NCI-H2227 (cell line): Measurements from ENCODE around the gene OR5B12.
"Not testable (repeated sequence)": the region's sequence is repeated elsewhere in the genome, so short reads cannot be mapped to it uniquely, and the experiment has no call there.

Source experiments
- DNase-seq: peaks from one replicate; lab custom pipeline; 2025; ENCODE audit not compliant: unreplicated experiment; lab: John Stamatoyannopoulos, UW

OR5B12 gene

DNA sequence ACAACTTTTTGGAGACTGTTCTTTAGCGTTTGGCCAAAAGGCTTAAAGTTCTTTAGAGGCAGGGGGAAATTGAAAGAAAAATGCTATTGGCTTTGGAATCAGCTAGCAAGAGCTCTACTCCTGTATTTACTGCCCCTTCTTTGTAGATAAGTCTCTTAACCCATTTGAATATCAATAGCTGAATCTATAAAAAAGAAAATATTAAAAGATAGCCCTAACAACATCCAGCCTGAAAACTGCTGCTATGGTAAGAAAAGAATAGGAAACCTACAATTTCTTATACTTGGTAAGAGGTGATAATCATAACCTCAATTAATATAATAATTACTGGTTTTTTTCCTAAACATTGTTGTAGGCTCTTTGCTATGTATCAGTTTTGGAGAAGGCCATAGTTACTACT lies at the start of gene OR5B12:
Gene OR5B12, minus strand, starts transcription at position 101 of the 400 bp plus-strand sequence. CDS start 2,085 bp downstream, outside the sequence.
- DNase-seq = no peak

DNA sequence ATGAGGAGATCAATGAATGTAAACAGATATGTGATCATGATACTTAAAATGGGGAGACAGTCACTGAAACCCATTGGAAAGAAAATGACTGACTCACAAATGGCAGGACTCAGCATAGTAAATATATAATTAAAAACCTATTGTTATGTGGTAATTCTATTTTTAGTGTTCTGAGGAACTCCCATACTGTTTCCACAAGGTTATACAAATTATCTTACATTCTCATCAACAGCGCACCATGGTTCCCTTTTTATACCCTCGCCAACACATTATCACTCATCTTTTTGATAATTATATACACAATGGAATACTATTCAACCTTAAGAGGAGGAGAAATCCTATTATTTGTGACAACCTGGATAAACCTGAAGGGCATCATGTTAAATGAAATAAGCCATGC lies 48.8 kb upstream of the OR5B12 start:
- DNase-seq = no peak

DNA sequence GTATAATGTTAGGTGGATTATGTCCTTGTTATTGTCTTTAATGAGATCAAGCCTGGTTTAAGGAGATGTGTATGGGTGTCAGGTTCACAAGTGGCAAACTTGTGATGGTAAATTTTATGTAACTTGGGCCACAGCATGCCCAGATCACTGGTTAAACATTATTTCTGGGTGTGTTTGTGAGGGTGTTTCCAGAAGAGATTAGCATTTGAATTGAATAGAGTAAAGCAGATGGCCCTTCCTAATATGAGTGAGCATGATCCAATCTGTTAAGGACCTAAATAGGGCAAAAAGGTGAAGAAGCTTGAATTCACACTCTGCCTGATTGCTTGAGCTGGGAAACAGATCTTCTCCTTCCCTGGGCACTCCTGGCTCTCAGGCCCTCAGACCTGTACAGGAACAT lies 45.1 kb upstream of the OR5B12 start:
- no peak for DNase-seq

DNA sequence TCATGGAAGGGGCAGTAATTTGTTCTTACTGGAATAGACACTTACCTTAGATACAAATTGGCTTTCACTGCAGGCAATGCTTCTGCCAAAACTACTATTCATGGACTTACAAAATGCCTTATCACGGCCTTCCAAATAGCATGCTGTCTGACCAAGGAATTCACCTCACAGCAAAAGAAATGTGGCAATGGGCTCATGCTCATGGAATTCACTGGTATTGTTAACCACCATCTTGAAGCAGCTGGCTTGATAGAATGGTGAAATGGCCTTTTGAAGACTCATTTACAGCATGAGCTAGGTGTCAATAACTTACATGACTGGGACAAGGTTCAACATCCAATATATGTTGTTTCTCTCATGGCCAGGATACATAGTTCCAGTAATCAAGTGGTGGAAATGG lies 43.9 kb upstream of the OR5B12 start:
- DNase-seq = no peak

DNA sequence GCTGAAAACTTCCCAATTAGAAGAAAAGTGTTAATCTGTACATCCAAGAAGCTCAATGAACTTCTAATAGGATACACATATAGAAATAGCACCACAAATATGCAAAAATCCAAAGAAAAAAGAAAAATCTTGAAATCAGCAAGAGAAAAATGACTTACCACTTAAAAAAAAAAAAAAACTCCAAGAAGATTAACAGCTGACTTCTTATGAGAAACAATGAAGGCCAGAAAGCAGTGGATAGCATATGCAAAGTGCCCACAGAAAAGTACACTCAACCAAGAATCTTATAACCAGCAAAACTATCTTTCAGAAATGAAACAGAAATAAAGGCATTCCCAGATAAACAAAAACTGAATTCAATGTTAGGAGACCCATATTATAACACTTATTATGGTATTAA lies 29.9 kb upstream of the OR5B12 start:
- no peak for DNase-seq

GRCh38 chr11:58466293-58466692 lies 24.3 kb upstream of the OR5B12 start:
- DNase-seq = no peak

GRCh38 chr11:58465690-58466089 lies 23.7 kb upstream of the OR5B12 start:
- DNase-seq = no peak

- no peak for DNase-seq
Measured at GRCh38 chr11:58451585-58451984, 9.5 kb upstream of the OR5B12 start.

- DNase-seq = no peak
Measured at GRCh38 chr11:58446294-58446693, 4.3 kb upstream of the OR5B12 start.

DNA sequence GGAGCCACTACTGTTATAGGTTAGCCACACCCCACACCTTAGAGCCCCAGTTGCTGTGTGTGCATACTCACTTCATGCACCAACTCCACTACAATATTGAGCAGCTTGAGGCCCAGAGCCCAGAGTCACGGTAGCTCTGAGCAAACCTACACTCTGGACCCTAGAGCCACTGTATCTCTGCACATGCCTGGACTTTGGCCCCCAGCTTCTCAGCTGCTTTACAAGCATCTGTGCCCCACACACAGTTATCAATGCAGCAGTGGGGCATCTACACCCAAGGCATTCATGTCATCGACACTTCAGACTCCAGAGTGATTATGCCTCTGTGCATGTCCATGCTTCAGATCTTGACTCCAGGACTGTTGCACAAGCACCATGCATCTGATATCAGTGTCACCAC lies 2.3 kb upstream of the OR5B12 start:
- DNase-seq = no peak

DNA sequence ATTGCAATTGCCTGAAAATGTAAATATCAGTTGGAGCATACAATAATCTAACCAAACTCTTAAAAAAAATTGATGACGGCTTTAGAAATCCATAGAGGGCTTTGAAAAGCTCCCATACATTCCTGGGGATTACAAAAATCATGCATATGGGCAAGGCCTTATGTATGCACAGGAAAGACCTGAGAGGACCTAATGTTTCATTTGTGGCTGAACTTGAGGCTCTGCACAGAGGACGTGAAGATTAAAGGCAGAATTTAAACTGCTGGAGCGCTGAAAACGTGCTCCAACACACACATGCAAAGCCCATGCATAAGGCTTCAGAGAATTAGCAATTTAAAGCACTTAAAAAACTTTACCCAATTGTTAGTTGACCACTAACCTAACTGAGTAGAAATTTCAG lies 3.5 kb downstream of the OR5B12 start:
- DNase-seq = no peak

- no peak for DNase-seq
Measured at GRCh38 chr11:58434217-58434616, 7.8 kb downstream of the OR5B12 start.

GRCh38 chr11:58433638-58434203 lies 8.3 kb downstream of the OR5B12 start:
- no peak for DNase-seq

DNA sequence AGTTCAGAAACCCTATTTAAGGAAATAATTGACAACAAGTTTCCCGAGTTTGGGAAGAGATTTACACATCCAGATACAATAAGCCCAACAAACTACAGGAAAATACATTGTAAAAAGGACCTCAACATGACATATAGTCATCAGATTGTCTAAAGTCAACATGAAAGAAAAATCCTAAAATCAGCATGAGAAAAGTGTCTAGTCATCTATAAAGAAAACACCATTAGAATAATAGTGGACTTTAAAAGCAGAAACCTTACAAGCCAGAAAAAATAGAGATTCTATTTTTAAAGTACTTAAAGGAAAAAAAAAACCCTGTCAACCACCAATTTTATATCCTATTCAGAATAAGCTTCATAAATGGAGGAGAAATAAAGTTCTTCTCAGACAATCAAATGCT lies 12.8 kb downstream of the OR5B12 start:
- DNase-seq = no peak

DNA sequence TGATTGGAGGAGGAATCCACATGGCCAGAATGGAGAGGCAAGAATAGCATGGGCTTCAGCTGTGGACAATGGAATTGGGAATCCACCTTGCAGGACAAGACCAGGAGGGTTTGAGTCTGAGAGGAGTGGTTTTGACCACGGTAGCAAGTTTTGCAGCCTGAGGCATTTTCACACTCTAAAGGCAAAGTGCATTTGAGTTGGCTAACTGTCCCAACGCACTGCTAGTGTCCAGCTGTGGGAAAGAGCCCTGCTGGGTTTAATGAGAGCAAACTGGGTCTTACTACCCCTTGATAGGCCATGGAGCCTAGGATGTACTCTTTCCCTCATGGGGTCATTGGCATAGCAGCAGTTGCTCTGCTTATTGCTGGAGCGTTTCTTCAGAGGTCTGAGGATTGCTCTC lies 14.0 kb downstream of the OR5B12 start, which contains the start of gene OR5B2:
Gene OR5B2, minus strand, starts transcription at position 101 of the 400 bp plus-strand sequence. CDS start 4,860 bp downstream, outside the sequence.
- no peak for DNase-seq

- no peak for DNase-seq
Measured at GRCh38 chr11:58406774-58407173, 35.3 kb downstream of the OR5B12 start, which contains the start of gene OR5B3. TSS of gene OR5B3 (minus strand) at chr11:58406874. CDS start at chr11:58403409, 3,465 bp downstream.

DNA sequence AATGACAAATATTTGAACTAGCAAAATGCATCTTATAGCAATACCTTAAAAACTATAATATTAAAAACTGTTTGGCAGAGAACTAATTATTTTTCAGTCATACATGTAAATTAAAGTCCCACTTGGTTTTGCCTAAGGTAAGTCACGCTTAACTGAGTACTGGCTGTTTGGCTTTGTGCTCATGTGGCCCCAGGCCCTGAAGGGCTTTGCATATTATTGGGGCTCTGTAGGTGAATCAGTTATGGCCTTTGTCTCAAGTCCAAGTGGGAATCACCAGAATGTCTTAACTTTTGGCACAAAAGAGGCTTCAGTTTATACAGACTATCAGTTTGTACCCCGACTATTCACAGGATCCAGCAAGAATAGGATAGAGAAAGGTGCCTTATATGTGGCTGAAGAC lies 42.4 kb downstream of the OR5B12 start:
- DNase-seq = not testable (repeated sequence)

- no peak for DNase-seq
Measured at GRCh38 chr11:58395581-58395980, 46.5 kb downstream of the OR5B12 start.

DNA sequence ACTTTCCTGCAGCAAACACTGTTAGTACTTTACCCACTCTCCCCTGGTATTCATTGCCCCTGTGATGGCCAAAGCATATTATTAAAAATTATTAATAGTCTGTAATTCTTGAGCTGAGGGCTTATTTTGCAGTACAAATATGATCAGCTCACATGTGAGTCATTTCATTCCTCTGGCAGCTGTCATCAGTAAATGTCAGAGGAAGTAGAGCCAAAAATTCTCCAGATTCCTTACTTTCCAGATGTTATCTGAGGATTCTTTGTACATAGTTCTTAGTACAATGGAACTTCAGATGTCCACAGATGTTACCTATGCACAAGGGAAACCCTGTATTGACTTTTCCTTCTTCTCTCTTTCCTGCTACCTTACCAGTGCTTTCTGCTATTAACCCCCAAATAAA lies 47.8 kb downstream of the OR5B12 start:
- no peak for DNase-seq

DNA sequence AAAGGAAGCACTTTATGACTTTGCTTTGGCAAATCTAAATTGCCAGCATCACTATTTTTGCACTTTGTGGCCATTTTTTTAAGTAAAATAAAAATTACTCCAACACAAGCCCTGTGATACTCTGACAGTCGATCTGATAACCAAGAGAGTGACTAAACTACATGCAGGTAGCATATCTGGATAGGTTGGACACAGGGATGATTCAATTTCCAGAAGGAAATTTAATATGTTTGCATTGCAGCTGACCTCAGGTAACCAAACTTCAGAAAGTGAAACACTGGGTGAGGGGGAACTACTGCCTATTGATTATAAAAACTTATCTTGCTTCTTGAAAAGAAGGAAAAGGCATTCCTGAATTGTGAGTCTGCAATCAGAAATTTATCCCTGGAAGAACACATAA lies 49.3 kb downstream of the OR5B12 start:
- no peak for DNase-seq

DNA sequence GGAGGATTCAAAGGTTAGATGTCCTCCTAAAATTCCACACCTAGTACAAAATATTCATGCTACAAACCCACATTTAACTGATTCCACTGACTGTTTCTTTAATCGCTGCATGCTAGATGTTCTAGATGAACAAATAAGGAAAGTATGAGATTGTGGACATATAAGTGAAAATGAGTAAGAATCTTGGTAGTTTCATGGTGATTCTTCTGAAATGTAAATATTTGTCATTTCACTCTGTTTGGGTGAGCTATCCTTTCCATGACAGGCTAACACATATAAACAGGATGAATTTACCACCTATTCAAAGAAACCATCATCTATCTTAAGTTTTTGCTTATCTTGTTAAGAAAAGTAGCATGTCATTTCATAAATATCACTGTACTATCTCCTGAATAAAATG lies 50.2 kb downstream of the OR5B12 start:
- no peak for DNase-seq

DNA sequence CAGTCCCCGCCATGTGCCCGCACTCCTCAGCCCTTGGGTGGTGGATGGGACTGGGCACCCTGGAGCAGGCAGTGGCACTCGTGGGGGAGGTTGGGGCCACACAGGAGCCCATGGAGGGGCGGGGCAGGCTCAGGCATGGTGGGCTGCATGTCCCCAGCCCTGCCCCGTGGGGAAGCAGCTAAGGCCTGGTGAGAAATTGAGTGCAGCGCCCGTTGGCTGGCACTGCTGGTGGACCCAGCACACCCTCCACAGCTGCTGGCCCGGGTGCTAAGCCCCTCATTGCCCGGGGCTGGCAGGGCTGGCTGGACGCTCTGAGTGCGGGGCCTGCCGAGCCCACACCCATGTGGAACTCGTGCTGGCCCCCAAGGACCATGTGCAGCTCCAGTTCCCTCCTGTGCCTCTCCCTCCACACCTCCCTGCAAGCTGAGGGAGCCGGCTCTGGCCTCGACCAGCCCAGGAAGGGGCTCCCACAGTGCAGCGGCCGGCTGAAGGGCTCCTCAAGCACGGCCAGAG lies 51.4 kb downstream of the OR5B12 start:
- DNase-seq = no peak
